ENCODE results near the gene IFT43.

GRCh38 chr14:75985618-75986438 lies at the start of gene IFT43:
- peak in 1 of 2 donors; percentile 43 for TF ChIP-seq POLR2A (IDR thresholded peaks at IDR 0.05)
- TF ChIP-seq CTCF (IDR thresholded peaks at IDR 0.05), result no peak
- TF ChIP-seq EP300 (IDR thresholded peaks at IDR 0.05), result peak; percentile 66 to 68
